SH-SY5Y (cell line): ENCODE data around the gene RHEX.

ENCODE experiments used
- GATA2 ChIP-seq: IDR thresholded peaks from 2 replicates; pipeline ENCODE4 v1.6.1; 2011; ENCODE audit warnings: mild to moderate bottlenecking, low read depth, low read length
- GATA3 ChIP-seq: IDR thresholded peaks from 2 replicates; pipeline ENCODE4 v1.6.1; 2011; ENCODE audit warnings: low read depth, mild to moderate bottlenecking, low read length, moderate library complexity

DNA sequence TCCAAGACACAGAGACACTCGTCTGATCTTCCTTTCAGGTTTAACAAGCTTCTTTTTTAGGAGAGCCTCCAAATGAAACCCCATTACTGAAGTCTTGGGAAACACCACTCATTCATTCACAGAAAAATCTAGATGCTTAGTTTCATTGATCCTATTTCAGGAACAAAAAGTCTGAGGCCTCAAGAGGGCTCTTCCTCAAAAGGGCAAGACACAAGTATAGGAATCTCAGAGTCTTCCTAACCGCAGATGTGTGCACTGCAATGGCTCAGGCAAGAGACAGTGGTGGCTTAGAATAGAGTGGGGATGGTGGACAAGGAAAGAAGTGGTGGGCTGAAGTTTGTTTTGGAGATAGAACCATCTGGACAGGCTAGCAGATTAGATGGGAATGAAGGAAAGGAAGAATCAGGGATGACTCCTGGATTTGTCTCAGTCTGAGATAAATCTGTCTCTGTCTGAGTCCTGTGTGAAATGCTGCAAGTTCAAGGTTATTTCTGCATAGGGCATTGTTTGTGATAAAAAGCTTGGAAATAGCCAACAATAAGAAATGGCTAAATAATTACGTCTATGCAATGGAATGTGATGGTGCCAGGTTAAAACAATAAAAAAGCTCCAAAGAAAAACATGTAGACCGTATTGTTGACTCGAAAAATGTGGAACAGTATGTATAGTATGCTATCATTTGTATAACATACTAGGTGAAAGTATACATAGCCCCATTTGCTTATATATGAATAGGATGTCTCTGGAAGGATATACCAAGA lies 20.4 kb upstream of the RHEX start:
- TF ChIP-seq GATA2 (no peak), GATA3 (no peak)
